ENCODE data around the gene ATP2C2. TPM values are rescaled to one million over a fixed set of nuclear protein-coding genes. Genes with fewer than 3 reads are reported as not detected.

ATP2C2 gene
- total RNA-seq, 2 experiments from 2014 or later = not detected

GRCh38 chr16:84482951-84483881 lies 114.9 kb downstream of the ATP2C2 start:
- Mint-ChIP-seq H3K4me3 (no peak overlapping the region), H3K27me3 (ENCODE audit: low read depth) (no peaks in the 10 kb centered on the region), H3K27ac (no peak overlapping the region), H3K36me3 (ENCODE audit: low read depth) (peaks cover 40% of the 10 kb centered on the region), H3K4me1 (ENCODE audit: low read depth) (no peaks in the 10 kb centered on the region), H3K9me3 (ENCODE audit: insufficient read depth) (no peaks in the 10 kb centered on the region)
- ChIA-PET CTCF (interaction anchor here (0.9 kb wide), 1 partner anchor 23 kb away, joined by 3 read pairs; no protein-coding TSS in a partner anchor), POLR2A (no interaction called here)
- DNase-seq = no peak
- no peak for ATAC-seq

GRCh38 chr16:84483882-84484565 lies 115.7 kb downstream of the ATP2C2 start:
- ChIA-PET POLR2A (no interaction called here), CTCF (interaction anchor here (0.9 kb wide), 1 partner anchor 24 kb away, joined by 3 read pairs; no protein-coding TSS in a partner anchor)
- Mint-ChIP-seq H3K27ac (no peak overlapping the region), H3K9me3 (ENCODE audit: insufficient read depth) (no peaks in the 10 kb centered on the region), H3K4me3 (no peak overlapping the region), H3K36me3 (ENCODE audit: low read depth) (peaks cover 40% of the 10 kb centered on the region), H3K27me3 (ENCODE audit: low read depth) (no peaks in the 10 kb centered on the region), H3K4me1 (ENCODE audit: low read depth) (peaks cover under 1% of the 10 kb centered on the region)
- ATAC-seq (no peak), DNase-seq (no peak)

GRCh38 chr16:84484579-84485254 lies 116.4 kb downstream of the ATP2C2 start:
- Mint-ChIP-seq H3K9me3 (ENCODE audit: insufficient read depth) (no peaks in the 10 kb centered on the region), H3K4me1 (ENCODE audit: low read depth) (peaks cover 5% of the 10 kb centered on the region), H3K36me3 (ENCODE audit: low read depth) (peaks cover 38% of the 10 kb centered on the region), H3K27me3 (ENCODE audit: low read depth) (no peaks in the 10 kb centered on the region), H3K27ac (no peak overlapping the region), H3K4me3 (no peak overlapping the region)
- DNase-seq (no peak), ATAC-seq (no peak)
- ChIA-PET POLR2A (no interaction called here), CTCF (no interaction called here)

GRCh38 chr16:84485255-84486010 lies 117.1 kb downstream of the ATP2C2 start:
- ChIA-PET CTCF (no interaction called here), POLR2A (no interaction called here)
- no peak for DNase-seq
- H3K27ac Mint-ChIP-seq = no peak overlapping the region
- no peaks in the 10 kb centered on the region for H3K9me3 Mint-ChIP-seq (ENCODE audit: insufficient read depth)
- H3K4me3 Mint-ChIP-seq = no peak overlapping the region
- H3K36me3 Mint-ChIP-seq (ENCODE audit: low read depth) = peaks cover 41% of the 10 kb centered on the region
- H3K27me3 Mint-ChIP-seq (ENCODE audit: low read depth) = no peaks in the 10 kb centered on the region
- ATAC-seq = no peak
- H3K4me1 Mint-ChIP-seq (ENCODE audit: low read depth) = peaks cover 8% of the 10 kb centered on the region

- Mint-ChIP-seq H3K4me1 (ENCODE audit: low read depth) (peaks cover 8% of the 10 kb centered on the region), H3K27me3 (ENCODE audit: low read depth) (no peaks in the 10 kb centered on the region), H3K9me3 (ENCODE audit: insufficient read depth) (no peaks in the 10 kb centered on the region), H3K4me3 (no peak overlapping the region), H3K27ac (no peak overlapping the region), H3K36me3 (ENCODE audit: low read depth) (peaks cover 47% of the 10 kb centered on the region)
- ATAC-seq = no peak
- POLR2A ChIA-PET = no interaction called here
- CTCF ChIA-PET = no interaction called here
- no peak for DNase-seq
Measured at GRCh38 chr16:84486126-84486525, 117.8 kb downstream of the ATP2C2 start.

GRCh38 chr16:84486551-84487235 lies 118.4 kb downstream of the ATP2C2 start:
- H3K27me3 Mint-ChIP-seq (ENCODE audit: low read depth) = no peaks in the 10 kb centered on the region
- POLR2A ChIA-PET = no interaction called here
- no peak overlapping the region for H3K4me3 Mint-ChIP-seq
- DNase-seq (no peak), ATAC-seq (no peak)
- CTCF ChIA-PET = no interaction called here
- H3K4me1 Mint-ChIP-seq (ENCODE audit: low read depth) = peaks cover 8% of the 10 kb centered on the region
- no peak overlapping the region for H3K27ac Mint-ChIP-seq
- peaks cover 50% of the 10 kb centered on the region for H3K36me3 Mint-ChIP-seq (ENCODE audit: low read depth)
- H3K9me3 Mint-ChIP-seq (ENCODE audit: insufficient read depth) = no peaks in the 10 kb centered on the region

GRCh38 chr16:84487358-84487757 lies 119.0 kb downstream of the ATP2C2 start:
- DNase-seq (no peak), ATAC-seq (no peak)
- ChIA-PET POLR2A (interaction anchor here (0.6 kb wide), 1 partner anchor 95 kb away, joined by 3 read pairs; no protein-coding TSS in a partner anchor), CTCF (interaction anchor here (1.0 kb wide), 1 partner anchor 19 kb away, joined by 4 read pairs; no protein-coding TSS in a partner anchor)
- Mint-ChIP-seq H3K36me3 (ENCODE audit: low read depth) (peaks cover 53% of the 10 kb centered on the region), H3K4me1 (ENCODE audit: low read depth) (peaks cover 8% of the 10 kb centered on the region), H3K27ac (peak overlapping the region; percentile 14), H3K4me3 (no peak overlapping the region), H3K9me3 (ENCODE audit: insufficient read depth) (no peaks in the 10 kb centered on the region), H3K27me3 (ENCODE audit: low read depth) (no peaks in the 10 kb centered on the region)

- Mint-ChIP-seq H3K27ac (no peak overlapping the region), H3K4me1 (ENCODE audit: low read depth) (peaks cover 8% of the 10 kb centered on the region), H3K9me3 (ENCODE audit: insufficient read depth) (peaks cover 7% of the 10 kb centered on the region), H3K27me3 (ENCODE audit: low read depth) (no peaks in the 10 kb centered on the region), H3K36me3 (ENCODE audit: low read depth) (peaks cover 62% of the 10 kb centered on the region), H3K4me3 (no peak overlapping the region)
- ChIA-PET CTCF (interaction anchor here (1.0 to 1.6 kb wide), 2 partner anchors 17 to 212 kb away, joined by 3 to 5 read pairs; no protein-coding TSS in a partner anchor), POLR2A (no interaction called here)
- DNase-seq (no peak), ATAC-seq (no peak)
Measured at GRCh38 chr16:84489131-84489530, 120.8 kb downstream of the ATP2C2 start.

- peaks cover 74% of the 10 kb centered on the region for H3K36me3 Mint-ChIP-seq (ENCODE audit: low read depth)
- no peak for ATAC-seq
- no peak overlapping the region for H3K27ac Mint-ChIP-seq
- H3K27me3 Mint-ChIP-seq (ENCODE audit: low read depth) = no peaks in the 10 kb centered on the region
- H3K4me1 Mint-ChIP-seq (ENCODE audit: low read depth) = no peaks in the 10 kb centered on the region
- POLR2A ChIA-PET = interaction anchor here (0.6 to 1.8 kb wide), 2 partner anchors 10 to 19 kb away, joined by 4 to 5 read pairs; no protein-coding TSS in a partner anchor
- CTCF ChIA-PET = no interaction called here
- H3K4me3 Mint-ChIP-seq = no peak overlapping the region
- peaks cover 19% of the 10 kb centered on the region for H3K9me3 Mint-ChIP-seq (ENCODE audit: insufficient read depth)
- no peak for DNase-seq
Measured at GRCh38 chr16:84495506-84495905, 127.2 kb downstream of the ATP2C2 start.

- no peak for DNase-seq
- Mint-ChIP-seq H3K4me1 (ENCODE audit: low read depth) (no peaks in the 10 kb centered on the region), H3K4me3 (no peak overlapping the region), H3K9me3 (ENCODE audit: insufficient read depth) (peaks cover 19% of the 10 kb centered on the region), H3K27me3 (ENCODE audit: low read depth) (no peaks in the 10 kb centered on the region), H3K27ac (no peak overlapping the region), H3K36me3 (ENCODE audit: low read depth) (peaks cover 69% of the 10 kb centered on the region)
- ChIA-PET CTCF (interaction anchor here (1.1 to 2.2 kb wide), 2 partner anchors 10 to 230 kb away, joined by 3 to 7 read pairs; no protein-coding TSS in a partner anchor), POLR2A (no interaction called here)
- no peak for ATAC-seq
Measured at GRCh38 chr16:84496991-84497390, 128.7 kb downstream of the ATP2C2 start.
